Kidney epithelial cell (primary cell): ENCODE data around the gene EYA3. TPM values are rescaled to one million over a fixed set of nuclear protein-coding genes. Genes with fewer than 3 reads are reported as not detected.

ENCODE experiments used
- DNase-seq: peaks from one replicate; pipeline ENCODE4 v3.0.0-alpha.2; 2010; ENCODE audit warnings: low read depth
- H3K27me3 ChIP-seq: 2 replicates; pipeline ENCODE4 v1.6.0; 2011; ENCODE audit warnings: low read length; ENCODE audit not compliant: control insufficient read depth, insufficient read depth
- H3K36me3 ChIP-seq: 2 replicates; pipeline ENCODE4 v1.5.1; 2011; ENCODE audit warnings: low read length; ENCODE audit not compliant: control insufficient read depth, insufficient read depth
- H3K4me3 ChIP-seq: 2 replicates; pipeline ENCODE4 v1.5.1; 2011; ENCODE audit warnings: low read depth, mild to moderate bottlenecking, control low read depth, low read length
- total RNA-seq: library from RNA; depleted of rRNA; stranded (reverse); fragments of >200 nt; gene quantifications from 2 replicates; pipeline ENCODE4 v1.2.3, GENCODE V29; 2015
- TF ChIP-seq, protein P1 (sequence below): IDR thresholded peaks from 2 replicates; pipeline ENCODE4 v1.5.1; 2011; ENCODE audit warnings: mild to moderate bottlenecking, moderate library complexity, low read length, control low read depth, inconsistent platforms; ENCODE audit not compliant: insufficient read depth, poor library complexity, severe bottlenecking

EYA3 gene
- total RNA-seq, 1 donor from 2014 or later = 15.1 TPM

GRCh38 chr1:27974417-27974781 is 114.0 kb downstream of the EYA3 start:
- no peak for DNase-seq
- TF ChIP-seq, protein P1, sequence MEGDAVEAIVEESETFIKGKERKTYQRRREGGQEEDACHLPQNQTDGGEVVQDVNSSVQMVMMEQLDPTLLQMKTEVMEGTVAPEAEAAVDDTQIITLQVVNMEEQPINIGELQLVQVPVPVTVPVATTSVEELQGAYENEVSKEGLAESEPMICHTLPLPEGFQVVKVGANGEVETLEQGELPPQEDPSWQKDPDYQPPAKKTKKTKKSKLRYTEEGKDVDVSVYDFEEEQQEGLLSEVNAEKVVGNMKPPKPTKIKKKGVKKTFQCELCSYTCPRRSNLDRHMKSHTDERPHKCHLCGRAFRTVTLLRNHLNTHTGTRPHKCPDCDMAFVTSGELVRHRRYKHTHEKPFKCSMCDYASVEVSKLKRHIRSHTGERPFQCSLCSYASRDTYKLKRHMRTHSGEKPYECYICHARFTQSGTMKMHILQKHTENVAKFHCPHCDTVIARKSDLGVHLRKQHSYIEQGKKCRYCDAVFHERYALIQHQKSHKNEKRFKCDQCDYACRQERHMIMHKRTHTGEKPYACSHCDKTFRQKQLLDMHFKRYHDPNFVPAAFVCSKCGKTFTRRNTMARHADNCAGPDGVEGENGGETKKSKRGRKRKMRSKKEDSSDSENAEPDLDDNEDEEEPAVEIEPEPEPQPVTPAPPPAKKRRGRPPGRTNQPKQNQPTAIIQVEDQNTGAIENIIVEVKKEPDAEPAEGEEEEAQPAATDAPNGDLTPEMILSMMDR = no peak
- no peak overlapping the region for H3K4me3 ChIP-seq
- no peaks in the 10 kb centered on the region for H3K36me3 ChIP-seq
- H3K27me3 ChIP-seq = no peaks in the 10 kb centered on the region

DNA sequence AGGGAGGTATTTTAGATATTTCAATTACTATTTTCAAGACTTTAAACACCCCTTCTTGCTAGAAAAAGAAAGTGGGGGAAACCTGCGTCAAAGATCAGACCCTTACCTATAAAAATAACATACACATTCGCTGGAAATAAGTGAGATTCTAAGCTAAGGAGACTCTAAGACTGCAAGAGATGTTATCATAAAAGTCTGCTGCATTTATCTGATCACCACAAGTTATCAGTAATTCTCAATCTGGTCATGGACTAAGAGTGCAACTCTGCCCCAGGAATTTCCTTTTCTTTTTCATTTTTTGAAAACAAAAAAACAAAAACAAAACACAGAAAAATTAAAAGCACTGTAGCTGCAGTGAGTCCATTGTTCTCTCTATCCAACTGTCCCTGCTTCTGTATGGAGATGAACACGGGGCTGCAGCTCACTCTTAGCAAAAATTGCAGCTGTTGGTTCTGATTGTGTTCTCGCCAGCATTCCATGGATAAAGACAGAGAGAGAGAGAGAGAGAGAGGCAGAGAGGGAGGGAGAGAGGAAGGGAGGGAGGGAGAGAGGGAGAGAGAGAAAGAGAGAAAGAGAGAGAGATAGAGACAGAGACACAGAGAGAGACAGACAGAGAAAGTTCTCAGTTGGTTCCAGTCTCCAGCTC is 114.5 kb downstream of the EYA3 start:
- H3K27me3 ChIP-seq = no peaks in the 10 kb centered on the region
- H3K36me3 ChIP-seq = no peaks in the 10 kb centered on the region
- no peak for DNase-seq
- TF ChIP-seq, protein P1 = no peak
- no peak overlapping the region for H3K4me3 ChIP-seq

DNA sequence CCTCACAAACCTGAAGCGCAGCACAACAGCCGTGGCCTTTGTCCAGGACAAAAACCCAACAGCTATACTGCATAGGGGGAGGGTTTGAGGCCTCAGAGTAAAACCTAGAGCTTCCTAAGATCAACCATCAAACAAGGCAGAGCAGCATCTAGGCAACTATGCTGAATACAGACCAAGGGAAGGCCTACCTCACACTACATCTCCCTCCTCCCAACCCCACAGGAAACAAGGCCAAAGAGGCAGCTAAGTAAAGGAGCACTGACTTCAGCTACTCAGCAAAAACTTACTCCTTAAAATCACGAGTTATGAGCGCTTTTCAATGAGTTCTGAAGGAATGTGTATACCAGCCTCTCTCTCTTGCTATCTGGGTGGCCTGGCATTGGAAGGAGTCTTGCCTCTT is 116.3 kb downstream of the EYA3 start:
- TF ChIP-seq, protein P1 = no peak
- no peak overlapping the region for H3K4me3 ChIP-seq
- DNase-seq = no peak
- no peaks in the 10 kb centered on the region for H3K36me3 ChIP-seq
- no peaks in the 10 kb centered on the region for H3K27me3 ChIP-seq

DNA sequence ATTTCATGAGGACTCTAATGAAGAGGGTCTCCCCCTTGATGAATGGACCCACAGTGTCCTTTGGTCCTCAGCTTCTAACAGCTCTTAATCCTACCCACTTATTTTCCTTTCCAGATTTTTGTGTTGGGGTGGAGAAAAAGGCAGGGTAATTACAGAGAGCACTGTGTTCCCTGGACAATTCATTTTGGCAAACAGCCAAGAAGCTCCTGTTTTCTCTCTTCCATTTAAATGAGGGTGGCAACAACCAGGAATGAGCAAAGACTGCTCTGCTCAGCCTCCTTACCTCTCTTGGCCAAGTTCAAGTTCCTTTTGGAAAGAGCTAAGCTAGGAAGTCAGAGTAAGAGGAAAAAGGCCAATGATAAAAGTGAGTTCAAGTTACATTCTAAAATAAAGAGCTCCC is 116.7 kb downstream of the EYA3 start:
- DNase-seq = no peak
- H3K27me3 ChIP-seq = no peaks in the 10 kb centered on the region
- TF ChIP-seq, protein P1 = no peak
- H3K36me3 ChIP-seq = no peaks in the 10 kb centered on the region
- no peak overlapping the region for H3K4me3 ChIP-seq

DNA sequence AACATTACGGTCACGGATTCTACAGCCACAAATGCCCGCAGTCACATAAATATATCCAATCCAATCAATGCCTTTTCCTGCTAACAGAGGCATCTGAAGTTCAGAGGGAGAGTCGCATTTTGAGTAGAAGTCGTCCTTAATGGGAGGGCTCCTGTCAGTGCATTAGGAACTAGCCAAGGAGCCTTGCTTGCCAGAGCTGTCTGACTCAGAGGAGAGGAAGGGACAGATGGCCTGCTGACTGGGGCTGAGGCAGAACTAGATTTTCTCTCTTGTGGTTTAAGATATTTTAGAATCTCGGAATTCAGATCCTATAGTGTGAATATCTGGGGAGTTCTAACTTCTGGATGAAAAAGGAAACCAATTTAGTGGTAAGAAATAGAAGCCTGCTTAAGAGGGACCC is 118.0 kb downstream of the EYA3 start:
- TF ChIP-seq, protein P1 = no peak
- no peaks in the 10 kb centered on the region for H3K27me3 ChIP-seq
- no peak for DNase-seq
- no peaks in the 10 kb centered on the region for H3K36me3 ChIP-seq
- H3K4me3 ChIP-seq = no peak overlapping the region

DNA sequence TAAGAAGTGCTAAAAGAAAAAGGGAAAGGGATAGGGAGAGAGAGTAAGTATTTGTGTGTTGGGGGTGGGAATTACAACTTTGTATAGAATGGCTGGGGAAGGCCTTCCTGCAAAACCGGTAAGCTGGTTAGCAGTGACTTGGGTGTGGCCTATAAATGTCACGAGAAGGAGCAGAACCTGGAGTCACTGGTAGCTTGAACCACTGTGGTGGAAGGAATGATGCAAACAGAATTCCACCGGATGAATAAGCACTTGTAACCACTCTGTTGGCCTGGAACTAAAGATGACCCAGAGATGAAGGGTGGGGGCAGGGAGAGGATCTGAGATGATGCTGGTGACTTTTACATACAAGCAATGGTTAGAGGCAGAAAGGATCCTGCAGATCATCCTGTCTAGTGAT is 119.7 kb downstream of the EYA3 start:
- DNase-seq = peak; percentile 56
- no peaks in the 10 kb centered on the region for H3K36me3 ChIP-seq
- TF ChIP-seq, protein P1 = no peak
- H3K4me3 ChIP-seq = no peak overlapping the region
- H3K27me3 ChIP-seq = no peaks in the 10 kb centered on the region
